ENCODE data around the gene EXTL1.
A peak's percentile ranks its signal among the peaks of the same experiment; 100 is the strongest.
"Not testable (repeated sequence)": the region's sequence is repeated elsewhere in the genome, so short reads cannot be mapped to it uniquely, and the experiment has no call there.

The EXTL1 gene

GRCh38 chr1:26021647-26022403, at the start of gene EXTL1:
EXTL1 (plus strand) TSS chr1:26021775; CDS start chr1:26022647, 872 bp downstream.
- no peak for ATAC-seq
- Mint-ChIP-seq H3K36me3 (no peaks in the 10 kb centered on the region), H3K4me1 (peaks cover under 1% of the 10 kb centered on the region), H3K9me3 (no peaks in the 10 kb centered on the region), H3K4me3 (no peak within 1 kb of the TSS), H3K27me3 (peaks cover 17% of the 10 kb centered on the region), H3K27ac (no peak within 1 kb of the TSS)

DNA sequence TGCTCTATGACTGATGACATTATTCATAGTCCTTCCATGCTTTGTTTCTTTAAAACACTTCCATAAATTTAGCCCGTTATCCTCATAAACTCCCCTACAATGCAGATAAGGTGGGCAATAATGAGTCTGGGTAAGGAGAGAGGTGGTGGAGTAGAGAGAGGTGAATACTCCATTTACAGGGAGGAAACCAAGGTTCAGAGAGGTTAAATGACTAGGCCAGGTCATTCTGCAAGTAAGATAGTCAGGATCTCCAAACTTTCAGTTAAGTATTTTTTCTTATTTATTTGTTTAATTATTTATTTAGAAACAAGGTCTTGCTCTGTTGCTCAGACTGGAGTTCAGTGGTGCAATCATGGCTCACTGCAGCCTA, 49.8 kb upstream of the EXTL1 start:
- Mint-ChIP-seq H3K4me1 (peaks cover 24% of the 10 kb centered on the region), H3K27ac (peak overlapping the region; percentile 70), H3K9me3 (no peaks in the 10 kb centered on the region), H3K36me3 (peaks cover 62% of the 10 kb centered on the region), H3K27me3 (no peaks in the 10 kb centered on the region), H3K4me3 (no peak overlapping the region)
- peak; percentile 2 for ATAC-seq

DNA sequence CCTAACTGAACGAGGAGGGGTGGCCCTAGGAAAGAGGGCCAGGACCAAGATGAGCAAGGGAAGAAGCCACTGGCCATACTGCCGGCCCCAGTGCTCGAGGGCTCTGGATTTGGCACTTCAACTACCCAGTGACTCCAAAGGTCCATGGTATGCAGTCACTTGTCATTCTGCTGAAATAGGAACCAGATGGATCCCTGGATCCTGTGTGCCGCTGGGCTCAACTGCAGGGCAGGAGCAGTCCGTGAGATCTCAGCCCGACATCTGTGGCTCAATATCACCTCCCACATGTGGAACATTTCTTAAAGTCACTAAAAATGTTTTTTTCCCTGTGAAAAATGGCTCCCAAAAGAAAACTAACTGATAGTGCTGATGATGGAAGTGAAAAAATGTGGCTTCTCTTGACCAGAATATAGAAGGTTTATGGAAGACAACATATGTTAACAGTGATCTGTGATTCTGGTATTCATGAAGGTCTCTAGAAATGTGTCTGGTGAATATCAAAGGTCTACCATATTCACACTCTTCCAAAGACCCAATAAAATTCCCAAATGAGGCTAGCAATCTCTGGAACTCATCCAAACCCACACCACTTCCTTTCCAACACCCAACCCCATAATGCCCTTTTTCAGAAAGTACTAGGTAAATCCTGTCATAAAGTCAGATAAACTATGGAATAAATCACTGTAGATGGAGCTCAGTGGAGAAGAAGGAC, 47.8 kb upstream of the EXTL1 start:
- no peaks in the 10 kb centered on the region for H3K9me3 Mint-ChIP-seq
- H3K36me3 Mint-ChIP-seq: peaks cover 59% of the 10 kb centered on the region
- ATAC-seq: no peak
- H3K27me3 Mint-ChIP-seq: no peaks in the 10 kb centered on the region
- H3K4me1 Mint-ChIP-seq: peaks cover 24% of the 10 kb centered on the region
- no peak overlapping the region for H3K4me3 Mint-ChIP-seq
- peak overlapping the region; percentile 70 for H3K27ac Mint-ChIP-seq

DNA sequence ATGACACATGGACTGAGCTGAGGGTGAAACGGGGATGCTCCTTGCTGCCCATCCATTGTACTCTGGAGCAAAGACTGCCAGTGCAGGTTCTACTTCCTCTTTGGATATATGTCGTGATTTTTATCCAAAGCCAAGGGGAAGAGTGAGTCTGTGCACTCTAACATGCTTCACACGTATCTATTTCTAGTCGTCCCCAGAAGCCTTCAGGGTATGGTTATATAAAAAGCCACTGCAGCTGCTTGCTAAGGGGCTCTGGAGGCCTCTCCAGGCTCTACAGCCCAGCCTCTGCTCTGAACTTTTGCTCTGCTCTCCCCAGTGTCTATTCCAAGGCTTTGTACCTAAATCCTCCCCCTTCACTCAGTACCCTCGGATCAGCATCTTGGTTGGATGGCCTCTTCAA, 43.8 kb upstream of the EXTL1 start:
- Mint-ChIP-seq H3K27ac (no peak overlapping the region), H3K36me3 (peaks cover 64% of the 10 kb centered on the region), H3K9me3 (no peaks in the 10 kb centered on the region), H3K4me3 (no peak overlapping the region), H3K27me3 (no peaks in the 10 kb centered on the region), H3K4me1 (peaks cover under 1% of the 10 kb centered on the region)
- ATAC-seq: no peak

- Mint-ChIP-seq H3K36me3 (peaks cover 66% of the 10 kb centered on the region), H3K4me3 (no peak overlapping the region), H3K4me1 (no peaks in the 10 kb centered on the region), H3K9me3 (no peaks in the 10 kb centered on the region), H3K27ac (no peak overlapping the region), H3K27me3 (no peaks in the 10 kb centered on the region)
- no peak for ATAC-seq
Measured at GRCh38 chr1:25978403-25978802, 43.2 kb upstream of the EXTL1 start.

DNA sequence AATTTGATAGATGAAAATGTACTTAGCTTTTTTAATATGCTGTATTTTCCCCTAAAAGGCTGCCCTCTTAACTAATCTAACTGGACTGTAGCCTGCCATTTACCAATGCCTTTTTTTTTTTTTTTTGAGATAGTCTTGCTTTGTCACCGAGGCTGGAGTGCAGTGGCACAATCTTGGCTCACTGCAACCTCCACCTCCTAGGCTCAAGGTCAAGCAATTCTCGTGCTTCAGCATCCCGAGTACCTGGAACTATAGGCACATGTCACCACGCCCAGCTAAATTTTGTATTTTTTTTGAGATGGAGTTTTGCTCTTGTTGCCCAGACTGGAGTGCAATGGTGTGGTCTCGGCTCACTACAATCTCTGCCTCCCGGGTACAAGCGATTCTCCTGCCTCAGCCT, 42.4 kb upstream of the EXTL1 start:
- no peak overlapping the region for H3K27ac Mint-ChIP-seq
- H3K27me3 Mint-ChIP-seq: no peaks in the 10 kb centered on the region
- H3K4me3 Mint-ChIP-seq: no peak overlapping the region
- ATAC-seq: no peak
- H3K4me1 Mint-ChIP-seq: no peaks in the 10 kb centered on the region
- peaks cover 66% of the 10 kb centered on the region for H3K36me3 Mint-ChIP-seq
- H3K9me3 Mint-ChIP-seq: no peaks in the 10 kb centered on the region

- no peak for ATAC-seq
- Mint-ChIP-seq H3K4me3 (no peak overlapping the region), H3K27me3 (no peaks in the 10 kb centered on the region), H3K27ac (no peak overlapping the region), H3K9me3 (no peaks in the 10 kb centered on the region), H3K4me1 (no peaks in the 10 kb centered on the region), H3K36me3 (peaks cover 61% of the 10 kb centered on the region)
Measured at GRCh38 chr1:25985171-25985570, 36.4 kb upstream of the EXTL1 start.

GRCh38 chr1:25985670-25986069, 35.9 kb upstream of the EXTL1 start:
- Mint-ChIP-seq H3K4me1 (peaks cover 4% of the 10 kb centered on the region), H3K9me3 (no peaks in the 10 kb centered on the region), H3K27me3 (no peaks in the 10 kb centered on the region), H3K4me3 (no peak overlapping the region), H3K27ac (no peak overlapping the region), H3K36me3 (peaks cover 61% of the 10 kb centered on the region)
- no peak for ATAC-seq

DNA sequence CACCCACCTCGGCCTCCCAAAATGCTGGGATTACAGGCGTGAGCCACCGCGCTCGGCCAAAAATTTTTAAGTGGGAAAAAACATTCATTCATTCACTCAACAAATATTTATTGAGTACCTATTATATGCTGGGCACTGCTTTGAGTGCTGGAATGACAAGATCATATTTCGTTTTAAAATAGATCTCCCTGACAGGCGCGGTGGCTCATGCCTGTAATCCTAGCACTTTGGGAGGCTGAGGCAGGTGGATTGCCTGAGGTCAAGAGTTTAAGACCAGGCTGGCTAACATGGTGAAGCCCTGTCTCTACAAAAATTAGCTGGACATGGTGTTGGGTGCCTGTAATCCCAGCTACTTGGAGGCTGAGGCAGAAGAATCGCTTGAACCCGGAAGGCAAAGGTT, 34.8 kb upstream of the EXTL1 start:
- not testable (repeated sequence) for H3K4me3 Mint-ChIP-seq, H3K27me3 Mint-ChIP-seq, ATAC-seq, H3K9me3 Mint-ChIP-seq, H3K4me1 Mint-ChIP-seq, H3K27ac Mint-ChIP-seq
- peaks cover 55% of the 10 kb centered on the region for H3K36me3 Mint-ChIP-seq

DNA sequence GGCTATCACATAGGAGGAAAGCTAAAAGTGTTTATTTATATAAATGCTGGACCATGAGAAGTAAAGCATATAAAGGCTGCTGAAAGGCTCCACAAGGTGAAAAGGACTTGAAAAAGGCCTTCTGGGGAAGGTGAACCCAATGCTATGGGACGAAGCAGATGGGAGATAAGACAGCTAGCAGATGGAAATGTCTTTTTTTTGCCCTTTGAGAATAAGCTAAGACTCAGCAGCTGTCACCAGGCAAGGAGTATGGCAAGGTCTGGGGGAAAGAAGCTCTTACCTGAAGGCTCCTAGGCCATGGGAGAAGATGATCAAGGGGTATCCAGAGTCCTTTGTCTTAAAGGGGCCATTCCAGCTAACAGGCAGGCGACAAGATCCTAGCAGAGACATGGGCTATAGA, 33.6 kb upstream of the EXTL1 start:
- ATAC-seq: no peak
- peaks cover 50% of the 10 kb centered on the region for H3K36me3 Mint-ChIP-seq
- no peak overlapping the region for H3K4me3 Mint-ChIP-seq
- no peaks in the 10 kb centered on the region for H3K9me3 Mint-ChIP-seq
- H3K27ac Mint-ChIP-seq: no peak overlapping the region
- H3K4me1 Mint-ChIP-seq: peaks cover 9% of the 10 kb centered on the region
- H3K27me3 Mint-ChIP-seq: no peaks in the 10 kb centered on the region

DNA sequence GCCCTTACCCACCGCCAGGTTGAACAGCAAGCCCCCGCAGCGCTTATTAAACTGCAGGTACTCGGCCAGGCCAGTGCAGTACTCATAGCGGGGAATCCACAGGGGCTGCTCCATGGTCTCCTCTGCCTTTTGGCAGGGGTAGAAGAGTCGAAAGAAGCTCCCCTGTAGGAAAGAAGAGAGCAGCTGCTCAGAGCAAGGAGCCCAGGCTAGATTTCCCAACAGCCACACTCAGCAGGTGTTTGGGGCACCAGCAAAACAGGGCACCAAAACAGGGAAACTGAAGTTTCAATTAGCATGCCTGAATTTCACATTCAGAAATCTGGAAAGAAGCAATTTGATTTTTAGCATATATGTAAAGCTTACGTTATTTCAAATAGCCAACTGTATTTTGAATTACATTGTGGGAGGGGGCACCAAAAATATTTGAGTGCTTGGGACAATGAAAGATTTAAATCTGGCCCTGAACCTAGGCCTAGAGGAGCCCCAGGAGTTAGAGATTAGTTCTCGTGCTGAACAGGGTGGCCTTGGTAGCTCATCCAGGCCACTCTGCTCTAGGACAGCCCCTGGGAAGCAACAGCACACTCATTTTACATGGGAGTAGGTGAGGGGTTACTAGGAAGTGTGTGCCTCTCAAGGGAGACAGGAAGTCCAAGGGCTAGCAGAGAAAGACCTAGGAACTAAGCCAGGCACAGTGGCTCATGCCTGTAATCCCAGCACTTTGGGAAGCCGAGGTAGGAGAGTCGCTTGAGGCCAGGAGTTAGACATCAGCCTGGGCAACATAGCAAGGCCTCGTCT, 31.9 kb upstream of the EXTL1 start:
- ATAC-seq: no peak
- no peak overlapping the region for H3K27ac Mint-ChIP-seq
- H3K4me1 Mint-ChIP-seq: peaks cover 16% of the 10 kb centered on the region

GRCh38 chr1:25990251-25990650, 31.3 kb upstream of the EXTL1 start:
- Mint-ChIP-seq H3K27ac (no peak overlapping the region), H3K9me3 (no peaks in the 10 kb centered on the region), H3K36me3 (peaks cover 45% of the 10 kb centered on the region), H3K4me3 (no peak overlapping the region), H3K27me3 (no peaks in the 10 kb centered on the region), H3K4me1 (peaks cover 21% of the 10 kb centered on the region)
- no peak for ATAC-seq

More for the DNA sequence above, 31.9 kb upstream of the EXTL1 start:
- Mint-ChIP-seq H3K9me3 (no peaks in the 10 kb centered on the region), H3K27me3 (no peaks in the 10 kb centered on the region), H3K36me3 (peaks cover 45% of the 10 kb centered on the region), H3K4me3 (no peak overlapping the region)

- H3K36me3 Mint-ChIP-seq: peaks cover 39% of the 10 kb centered on the region
- H3K4me1 Mint-ChIP-seq: peaks cover 23% of the 10 kb centered on the region
- no peak for ATAC-seq
- H3K27ac Mint-ChIP-seq: no peak overlapping the region
- no peak overlapping the region for H3K4me3 Mint-ChIP-seq
- no peaks in the 10 kb centered on the region for H3K27me3 Mint-ChIP-seq
- no peaks in the 10 kb centered on the region for H3K9me3 Mint-ChIP-seq
Measured at GRCh38 chr1:25990702-25991395, 30.7 kb upstream of the EXTL1 start.

GRCh38 chr1:25991937-25992688, 29.5 kb upstream of the EXTL1 start:
- H3K4me1 Mint-ChIP-seq: peaks cover 29% of the 10 kb centered on the region
- H3K27ac Mint-ChIP-seq: no peak overlapping the region
- no peaks in the 10 kb centered on the region for H3K9me3 Mint-ChIP-seq
- no peaks in the 10 kb centered on the region for H3K27me3 Mint-ChIP-seq
- no peak overlapping the region for H3K4me3 Mint-ChIP-seq
- H3K36me3 Mint-ChIP-seq: peaks cover 33% of the 10 kb centered on the region
- no peak for ATAC-seq

Data from stimulated activated memory B cell treated with anti-CD40 and anti-IgM and Interleukin-4, amounts not matched to agents 10 μg/mL and 1 μg/mL and 100 μg/mL, for 72 hours (primary cell).